HT1080 (cell line): ENCODE results near the gene RETSAT. TPM values are rescaled to one million over a fixed set of nuclear protein-coding genes. Genes with fewer than 3 reads are reported as not detected.
"Not testable (repeated sequence)": the region's sequence is repeated elsewhere in the genome, so short reads cannot be mapped to it uniquely, and the experiment has no call there.

ENCODE experiments used
- DNase-seq: peaks from one replicate; pipeline ENCODE4 v3.0.0-alpha.2; 2015; ENCODE audit warnings: low read depth
- polyA plus RNA-seq, 2 experiments: library from polyadenylated mRNA; depleted of rRNA; stranded (reverse); fragments of >200 nt; gene quantifications; 2 replicates each; pipeline ENCODE4 v1.2.3, GENCODE V29; 2015
- total RNA-seq: library from RNA; depleted of rRNA; stranded (reverse); fragments of >200 nt; shearing (Covaris generic); gene quantifications from 2 replicates; pipeline ENCODE4 v1.2.3, GENCODE V29; 2014; rRNA removed

RETSAT gene
- total RNA-seq: 26.9 and 27.3 TPM in 2 replicates
- polyA plus RNA-seq (2015; cell fraction: cytosol; rRNA removed): 20.8 and 22.7 TPM in 2 replicates
- 57.7 and 60.9 TPM in 2 replicates for polyA plus RNA-seq (2015; cell fraction: nucleus; rRNA removed)

DNA sequence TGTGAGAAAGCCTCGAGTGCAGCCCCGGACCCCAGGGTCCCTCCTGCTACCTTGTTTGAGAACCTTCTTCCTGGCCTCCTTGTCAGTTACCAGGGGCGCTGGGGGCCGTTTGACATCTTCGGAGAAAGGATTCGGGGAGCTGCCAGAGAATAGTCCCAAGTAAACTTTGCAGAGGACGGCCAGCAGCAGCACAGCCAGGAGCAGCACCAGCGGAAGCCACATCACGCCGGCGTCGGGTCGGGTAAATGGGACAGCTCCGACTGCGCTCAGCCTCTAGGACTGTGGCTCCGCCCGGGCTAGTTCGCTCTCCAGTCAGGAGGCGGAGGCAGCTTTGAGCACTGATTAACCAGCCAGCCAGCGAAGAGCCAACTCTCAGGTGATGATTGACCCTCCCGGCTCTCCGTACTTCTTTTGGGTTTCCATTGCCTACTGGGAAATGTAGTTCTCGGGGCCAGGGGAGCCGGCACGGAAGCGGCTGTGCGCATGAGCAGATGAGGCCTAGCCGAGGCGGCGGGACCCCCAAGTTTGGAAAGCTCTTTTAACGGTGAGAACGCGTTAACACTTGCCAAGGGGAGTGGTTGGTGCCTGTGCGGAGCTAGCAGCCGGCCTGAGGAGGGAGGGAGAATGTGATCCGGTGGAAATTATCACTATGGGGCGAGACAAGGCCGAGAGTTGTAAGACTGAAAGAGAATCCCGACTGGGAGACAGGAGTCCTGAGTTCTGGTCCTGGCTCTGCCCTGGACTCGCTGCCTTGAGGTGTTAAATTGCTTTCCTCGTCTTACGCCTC, at the start of gene RETSAT, which contains the start of gene ELMOD3:
Gene RETSAT, minus strand, starts transcription at position 243 of the 787 bp plus-strand sequence. Its CDS starts 21 bp downstream, at position 222.
Gene ELMOD3, plus strand, starts transcription at position 484 of the 787 bp plus-strand sequence. CDS start 2,430 bp downstream, outside the sequence.
- DNase-seq: peak; percentile 98

DNA sequence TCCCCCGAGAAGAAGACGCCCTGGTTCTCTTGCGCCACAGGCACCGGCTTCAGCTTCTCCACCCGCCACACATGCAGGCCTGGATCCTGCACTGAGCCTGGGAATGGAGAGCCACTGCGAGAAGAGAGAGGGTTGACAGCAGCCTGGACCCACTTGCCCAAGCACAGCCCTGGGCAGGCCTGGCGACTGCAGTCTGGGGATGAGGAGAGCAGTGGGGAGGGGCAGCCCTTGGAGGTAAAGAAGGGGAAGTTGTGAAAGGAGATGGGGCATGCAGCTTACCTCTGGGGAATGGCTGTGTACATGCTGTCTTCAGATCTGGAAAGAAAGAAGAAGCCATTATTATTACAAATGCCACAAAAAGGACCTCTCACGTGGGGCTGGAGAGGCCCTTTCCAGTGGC, 47.5 kb upstream of the RETSAT start:
- DNase-seq: no peak

DNA sequence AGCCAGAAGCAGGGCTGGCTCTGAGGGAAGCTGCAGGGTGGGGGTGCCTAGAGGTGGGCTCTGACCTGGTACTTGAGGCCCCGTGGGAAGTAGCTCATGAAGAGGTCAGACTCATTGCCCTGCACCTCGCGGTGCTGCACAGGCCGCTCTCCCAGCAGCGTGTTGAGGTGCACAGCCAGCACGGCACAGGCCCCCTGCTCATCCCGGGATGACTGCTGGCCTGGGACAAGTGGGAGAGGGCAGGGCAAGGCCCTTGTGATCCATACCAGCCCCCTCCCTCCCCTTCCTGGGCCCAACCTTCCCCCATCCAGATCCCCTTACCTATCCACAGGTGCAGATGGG, 47.1 kb upstream of the RETSAT start:
- no peak for DNase-seq

DNA sequence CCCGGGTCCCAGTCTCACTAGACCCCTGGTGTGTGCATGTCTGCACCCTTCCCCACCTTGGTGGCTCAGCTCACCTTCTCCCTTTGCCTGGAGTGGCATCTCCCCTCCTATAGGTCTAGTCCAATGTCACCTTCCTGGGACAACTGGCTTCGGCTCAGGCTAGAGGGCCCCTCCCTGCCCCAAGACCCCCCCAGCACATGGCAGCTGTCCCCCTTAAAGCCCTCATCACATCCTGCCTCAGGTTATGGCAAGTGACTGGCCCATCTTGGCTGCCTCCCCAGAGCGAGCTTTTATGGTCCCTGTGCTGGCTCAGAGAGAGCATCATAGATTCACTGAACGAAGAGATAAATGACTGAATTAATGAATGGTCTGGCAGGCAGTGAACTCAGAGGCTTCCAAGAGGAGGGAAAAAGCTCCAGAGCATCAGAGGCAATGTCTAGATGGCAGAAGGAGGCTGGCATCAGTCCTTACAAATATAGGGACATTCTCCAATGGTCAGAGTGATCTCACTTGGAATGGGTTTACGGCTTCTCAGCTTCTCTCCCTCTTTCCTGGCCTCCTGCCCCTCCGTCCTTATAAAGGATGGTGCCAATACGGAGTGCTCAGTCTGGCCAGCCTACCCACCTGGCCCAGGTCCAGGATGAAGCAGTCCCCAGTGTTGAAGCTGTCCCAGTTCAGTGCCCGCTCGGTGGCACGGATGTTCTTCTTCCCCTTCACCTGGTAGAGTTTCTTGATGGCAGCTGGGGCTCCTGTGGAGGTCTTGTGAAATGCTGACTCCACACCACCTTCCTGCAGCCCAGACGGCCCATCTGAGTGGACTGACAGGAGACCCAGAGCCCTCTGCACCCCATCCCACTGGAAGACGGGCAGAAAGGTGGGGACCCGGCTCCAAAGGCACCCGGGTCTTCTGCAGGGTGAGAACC, 46.5 kb upstream of the RETSAT start:
- no peak for DNase-seq

DNA sequence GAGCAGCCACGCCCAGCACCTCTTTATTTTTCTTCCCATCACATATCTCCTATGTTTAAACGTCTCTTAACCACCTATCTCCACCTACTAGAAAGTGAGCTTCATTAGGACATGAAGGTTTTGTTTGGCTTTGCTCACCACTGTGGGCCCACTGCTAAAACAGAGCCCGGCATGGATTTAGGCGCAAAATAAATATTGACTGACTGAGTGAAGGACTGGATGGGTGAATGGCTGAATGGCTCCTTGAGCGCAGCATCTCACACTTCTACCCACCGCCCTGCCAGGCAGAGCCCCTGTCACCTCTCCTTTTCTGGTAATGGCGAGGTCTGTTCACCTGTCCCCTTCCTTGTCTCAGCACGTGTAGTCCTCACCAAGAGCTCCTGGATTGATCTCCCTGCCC, 45.7 kb upstream of the RETSAT start:
- DNase-seq: no peak

DNA sequence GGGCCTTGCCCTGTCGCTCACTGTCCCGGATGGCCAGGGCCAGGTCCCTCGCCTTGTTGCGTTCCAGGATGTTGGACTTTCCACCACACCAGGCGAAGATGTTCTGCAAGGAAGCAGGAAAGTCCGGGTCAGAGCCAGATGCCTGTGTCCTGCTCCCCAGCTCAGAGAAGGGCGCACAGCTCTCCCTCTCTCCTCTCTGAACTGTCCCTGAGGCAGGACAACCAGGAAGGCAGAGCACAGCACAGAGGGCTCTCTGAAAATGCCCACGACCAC, 44.8 kb upstream of the RETSAT start:
- no peak for DNase-seq

DNA sequence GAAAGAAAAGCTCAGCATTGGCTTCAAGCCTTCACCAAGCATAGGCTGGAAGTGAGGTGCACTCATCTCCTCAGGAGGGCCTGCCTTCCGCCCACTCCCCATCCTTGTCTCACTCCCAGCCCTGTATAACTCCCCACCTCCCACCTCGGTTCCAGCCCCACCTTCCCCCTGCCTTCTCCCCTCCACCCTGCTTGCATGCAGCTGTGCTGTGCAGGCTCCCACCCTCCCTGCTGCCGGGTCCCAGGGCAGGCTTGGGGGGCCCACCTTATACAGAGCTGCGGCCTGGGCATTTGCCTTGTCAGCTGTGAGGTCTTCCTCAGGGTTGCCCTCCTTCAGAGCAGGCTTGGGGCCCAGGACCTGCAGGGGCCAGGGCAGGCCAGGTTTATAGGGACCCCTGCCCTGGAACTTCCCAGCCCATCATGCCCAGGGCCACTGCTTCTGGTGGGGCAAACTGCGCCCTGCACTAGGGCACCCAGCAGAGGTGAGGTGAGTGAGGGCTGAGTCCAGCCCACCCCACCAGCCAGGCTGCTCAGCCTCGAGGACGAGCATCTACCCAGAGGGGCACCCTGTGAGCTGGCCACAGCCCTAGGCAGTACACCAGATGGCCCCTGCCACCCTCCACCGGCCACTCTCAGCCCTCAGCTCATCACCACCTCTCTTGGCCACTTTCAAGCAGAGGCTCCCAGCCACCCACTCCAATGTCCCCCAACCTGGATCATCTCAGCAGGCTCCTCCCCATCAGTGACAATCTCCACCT, 44.3 kb upstream of the RETSAT start:
- DNase-seq: no peak

DNA sequence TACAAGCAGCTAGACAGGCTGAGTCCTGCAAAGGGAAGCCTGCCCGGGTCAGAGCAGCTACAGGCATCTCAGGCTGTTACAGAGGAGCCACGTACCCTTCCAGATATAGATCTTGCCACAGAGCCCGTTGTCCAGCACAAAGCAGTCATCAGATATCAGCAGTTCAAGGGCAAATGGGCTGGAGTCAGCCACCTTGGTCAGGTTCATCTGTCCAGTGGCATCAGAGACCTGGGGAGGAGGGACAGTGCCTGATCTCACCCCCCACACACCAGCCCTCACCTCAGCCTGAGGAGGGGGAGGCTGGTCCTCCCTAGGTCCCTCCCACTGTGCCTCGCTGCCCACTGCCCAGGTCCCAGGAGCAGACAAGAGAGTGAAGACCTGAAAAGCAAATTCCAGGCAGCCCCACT, 43.6 kb upstream of the RETSAT start:
- no peak for DNase-seq

DNA sequence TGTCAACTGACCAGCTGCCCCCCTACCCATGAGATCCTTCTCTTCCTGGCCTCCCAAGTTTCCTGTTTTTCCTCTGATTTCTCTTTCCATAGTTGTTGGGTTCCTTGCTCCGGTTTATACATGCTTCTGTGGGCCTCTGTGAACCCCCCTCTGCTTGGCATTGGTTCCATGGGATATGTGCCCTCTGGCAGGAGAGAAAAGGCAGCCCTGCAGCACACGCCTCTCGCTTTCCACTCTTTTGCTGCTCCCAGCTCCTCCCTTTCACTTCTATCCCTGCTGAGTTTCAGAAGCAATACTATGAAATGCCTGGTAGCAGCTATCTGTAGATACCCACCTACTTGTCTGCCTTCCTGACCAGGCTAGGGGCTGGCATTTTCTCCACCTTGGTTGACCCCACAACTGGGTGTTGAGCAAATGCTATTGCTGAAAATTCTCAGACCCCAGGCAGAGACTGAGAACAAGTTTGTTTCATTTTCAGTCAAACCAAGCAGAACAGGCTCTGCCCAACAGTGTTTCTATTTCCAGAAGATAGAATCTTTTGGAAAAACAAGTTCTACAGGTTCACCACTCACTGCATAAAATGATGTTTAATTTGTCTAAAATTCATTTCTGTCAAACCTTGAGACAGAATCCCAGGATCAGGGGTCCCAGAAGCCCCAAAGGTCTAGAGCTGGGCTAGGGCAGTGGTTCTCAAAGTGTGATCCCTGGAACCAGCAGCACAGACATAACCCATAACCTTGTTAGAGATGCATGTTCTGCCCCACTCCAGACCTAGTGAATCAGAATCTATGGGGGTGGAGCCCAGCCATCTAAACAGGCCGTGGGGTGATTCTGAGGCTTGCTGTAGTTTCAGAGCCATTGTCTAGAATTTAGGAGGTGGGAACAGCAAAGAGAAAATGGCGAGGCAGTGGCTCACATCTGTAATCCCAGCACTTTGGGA, 42.5 kb upstream of the RETSAT start:
- no peak for DNase-seq

DNA sequence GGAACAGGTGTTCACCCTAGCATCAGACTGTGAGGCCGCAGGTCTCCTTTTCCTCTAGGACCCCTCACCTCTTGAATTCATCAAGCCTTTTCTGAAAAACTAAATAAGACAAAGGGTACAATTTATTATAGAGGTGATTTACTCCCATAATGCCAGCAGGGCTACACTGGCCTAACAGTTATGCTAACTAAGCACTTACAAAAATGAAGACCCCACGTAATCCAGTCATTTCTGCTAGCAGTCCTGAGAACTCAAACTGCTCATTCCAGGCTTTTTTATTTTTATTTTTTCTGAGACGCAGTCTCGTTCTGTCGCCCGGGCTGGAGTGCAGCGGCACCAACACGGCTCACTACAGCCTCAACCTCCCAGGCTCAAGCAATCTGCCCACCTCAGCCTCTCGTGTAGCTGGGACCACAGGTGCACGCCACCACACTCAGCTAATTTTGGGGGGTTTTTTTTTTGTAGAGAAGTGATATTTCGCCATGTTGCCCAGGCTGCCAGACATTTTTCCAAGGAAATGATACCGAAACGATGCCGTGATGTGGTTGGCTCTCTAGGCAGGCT, 41.7 kb upstream of the RETSAT start:
- DNase-seq: no peak

DNA sequence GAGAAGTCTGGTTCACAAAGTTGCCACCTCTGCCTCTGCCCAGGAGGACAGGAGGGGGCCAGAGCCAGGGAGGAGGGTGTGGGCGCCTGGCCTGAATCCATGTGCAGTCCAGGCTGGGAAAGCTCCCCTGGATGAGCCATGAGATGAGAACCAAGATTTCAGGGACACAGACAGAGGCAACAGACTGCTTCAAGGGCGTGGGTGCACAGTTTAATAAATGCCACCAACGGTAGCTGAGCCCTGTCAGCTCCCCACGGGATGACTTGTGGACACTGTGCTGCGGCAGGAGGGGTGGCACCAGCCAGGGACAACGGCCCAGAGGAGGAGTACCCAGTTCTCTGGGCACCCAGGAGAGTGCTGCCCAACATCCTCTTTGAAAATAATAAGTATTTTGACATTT, 40.6 kb upstream of the RETSAT start:
- DNase-seq: no peak

DNA sequence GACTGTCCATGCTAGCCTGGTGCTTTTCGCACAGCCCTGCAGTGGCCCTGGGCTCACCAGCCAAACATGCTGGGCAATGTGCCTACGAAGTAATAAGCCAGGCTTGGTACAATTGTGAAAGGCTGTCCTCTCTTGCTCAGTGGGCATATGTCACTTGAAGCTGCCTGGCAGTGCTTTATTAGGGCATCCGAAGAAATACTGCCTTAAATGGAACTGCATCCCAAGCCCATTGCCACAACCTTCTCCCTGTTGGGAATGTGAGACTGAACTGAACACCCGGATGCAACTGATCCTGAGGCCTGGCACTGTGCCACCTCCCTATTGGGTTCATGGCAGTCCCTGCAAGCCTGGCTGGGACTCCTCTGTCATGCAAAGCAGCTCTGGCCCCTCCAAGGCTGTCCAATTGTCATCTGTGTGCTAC, 39.9 kb upstream of the RETSAT start:
- no peak for DNase-seq

DNA sequence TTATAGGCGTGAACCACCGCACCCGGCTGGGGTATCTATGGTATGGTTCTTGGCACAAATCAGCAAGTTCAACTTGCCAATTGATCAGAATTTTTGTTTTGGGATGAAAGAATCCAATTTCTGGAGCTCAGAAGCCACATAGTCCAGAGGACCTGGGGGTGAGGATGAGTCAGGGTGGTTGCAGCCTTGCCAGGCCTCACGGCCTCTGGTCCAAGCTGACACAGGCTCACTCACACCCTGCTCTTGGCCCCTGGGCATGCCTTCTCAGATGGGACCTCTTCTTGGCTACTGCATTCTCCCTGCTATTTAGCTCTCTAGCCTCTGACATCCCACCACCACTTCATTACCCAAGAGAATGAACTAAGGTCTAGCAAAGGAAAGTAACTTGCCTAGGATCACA, 39.5 kb upstream of the RETSAT start:
- no peak for DNase-seq

DNA sequence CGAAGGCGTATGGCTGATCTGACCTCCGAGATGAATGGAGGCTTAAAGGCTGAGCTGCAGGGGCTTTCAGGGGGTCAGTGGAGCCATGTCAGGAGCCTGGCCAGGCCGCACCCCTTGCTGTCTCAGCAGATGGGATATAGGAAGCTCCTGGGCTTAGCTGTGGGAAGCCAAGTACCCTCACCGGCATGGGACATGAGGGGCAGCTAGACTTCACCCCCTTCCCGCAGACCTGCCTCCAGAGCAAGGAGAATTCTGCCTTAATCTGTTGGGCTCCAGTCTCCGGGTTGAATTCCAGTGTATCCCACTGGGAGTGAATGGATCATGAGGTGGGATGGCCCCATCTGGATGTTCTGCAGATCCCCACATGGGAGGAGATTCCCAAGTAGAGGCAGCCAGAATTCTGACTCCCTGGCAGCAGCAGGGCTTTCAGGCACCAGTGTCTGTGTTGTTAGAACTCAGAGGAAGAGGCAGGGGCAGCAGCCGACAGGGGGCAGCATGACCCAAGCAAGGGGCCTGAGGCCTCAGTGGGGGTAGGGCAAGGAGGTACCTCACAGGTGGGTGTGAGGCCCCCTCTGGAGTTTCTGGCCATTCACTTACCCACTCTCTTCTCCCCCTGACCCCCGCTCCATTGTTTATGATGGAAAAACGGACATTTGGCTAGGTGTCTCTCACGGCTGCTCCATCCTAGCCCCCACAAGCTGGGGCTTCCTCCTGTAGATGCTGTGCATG, 36.8 kb upstream of the RETSAT start:
- DNase-seq: peak; percentile 52

DNA sequence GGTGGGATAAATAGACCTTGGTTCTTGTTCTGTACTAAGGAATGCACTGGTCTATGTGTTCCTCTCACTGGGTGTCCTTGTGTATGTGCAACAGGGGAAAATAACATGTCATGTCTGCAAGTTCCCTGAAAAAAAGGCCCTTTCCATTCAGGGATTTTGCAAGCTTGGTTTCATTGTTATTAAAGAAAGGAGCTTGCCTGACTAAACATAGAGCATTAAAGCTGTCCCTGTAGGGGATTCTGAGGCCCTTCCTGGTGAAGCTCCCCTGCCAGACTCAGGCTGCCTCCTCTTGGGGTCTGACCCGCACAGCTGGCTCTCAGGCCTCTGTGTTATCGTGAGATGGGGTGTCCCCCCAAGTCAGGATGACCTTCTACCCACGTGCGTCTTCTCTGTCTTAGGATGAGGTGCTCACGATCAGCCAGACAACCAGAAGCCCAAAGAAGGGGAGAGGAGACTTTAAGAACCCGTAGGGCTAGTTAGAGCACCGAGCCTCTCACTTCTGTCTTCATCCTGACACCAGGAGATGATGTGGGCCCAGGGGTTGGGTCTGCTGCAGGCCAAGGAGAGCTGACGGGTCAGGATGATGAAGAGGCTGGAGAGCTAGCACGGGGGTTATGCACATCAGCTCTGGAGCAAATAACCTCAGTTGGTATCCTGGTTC, 34.7 kb upstream of the RETSAT start:
- DNase-seq: no peak

DNA sequence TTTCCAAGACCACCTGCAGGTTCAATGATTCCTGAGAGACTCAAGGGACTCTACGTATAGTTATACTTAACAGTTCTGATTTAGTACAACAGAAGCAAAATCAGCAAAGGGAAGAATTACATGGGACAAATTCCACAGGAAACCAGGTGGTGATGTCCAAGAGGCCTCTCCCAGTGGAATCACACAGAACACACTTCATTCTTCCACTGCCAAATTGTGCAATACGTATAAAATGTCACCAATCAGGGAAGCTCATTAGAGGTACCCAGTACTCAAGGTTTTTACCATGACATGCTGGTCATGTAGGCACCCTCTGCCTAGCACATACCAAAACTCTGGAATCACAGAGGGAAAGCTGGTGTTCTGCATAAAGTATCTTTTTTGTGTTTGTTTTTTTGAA, 33.4 kb upstream of the RETSAT start:
- DNase-seq: no peak

DNA sequence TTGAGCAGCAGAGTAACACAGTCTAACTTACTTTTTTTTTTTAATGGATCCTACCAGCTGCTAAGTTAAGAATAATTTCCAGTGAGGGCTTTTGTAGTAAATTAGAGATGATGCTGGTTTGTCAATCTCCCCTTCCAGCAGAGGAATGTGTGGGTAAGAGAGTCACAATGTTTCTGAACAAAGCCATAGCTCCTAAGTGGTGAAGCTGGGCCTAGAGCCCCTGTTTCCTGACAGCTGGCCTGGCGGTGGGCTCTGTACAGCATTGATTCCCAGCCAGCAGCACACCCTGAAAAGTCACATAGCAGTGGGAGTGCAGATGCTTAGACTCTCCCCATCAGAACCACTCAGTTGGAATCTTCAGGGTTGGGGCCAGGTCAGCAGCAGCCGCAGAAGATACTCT, 31.4 kb upstream of the RETSAT start:
- no peak for DNase-seq

DNA sequence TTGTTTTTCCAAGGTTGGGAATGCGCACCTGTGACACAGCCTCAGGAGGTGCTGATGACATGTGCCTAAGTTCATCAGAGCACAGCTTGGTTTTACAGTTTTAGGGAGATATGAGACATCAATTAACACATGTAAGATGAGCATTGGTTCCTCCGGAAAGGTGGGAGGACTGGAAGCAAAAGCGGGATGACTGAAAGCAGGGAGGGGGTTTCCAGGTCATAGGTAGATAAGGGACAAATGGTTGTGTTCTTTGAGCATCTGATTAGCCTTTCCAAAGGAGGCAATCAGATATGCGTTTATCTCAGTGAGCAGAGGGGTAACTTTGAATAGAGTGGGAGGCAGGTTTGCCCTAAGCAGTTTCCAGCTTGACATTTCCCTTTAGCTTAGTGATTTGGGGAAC, 29.5 kb upstream of the RETSAT start:
- no peak for DNase-seq

DNA sequence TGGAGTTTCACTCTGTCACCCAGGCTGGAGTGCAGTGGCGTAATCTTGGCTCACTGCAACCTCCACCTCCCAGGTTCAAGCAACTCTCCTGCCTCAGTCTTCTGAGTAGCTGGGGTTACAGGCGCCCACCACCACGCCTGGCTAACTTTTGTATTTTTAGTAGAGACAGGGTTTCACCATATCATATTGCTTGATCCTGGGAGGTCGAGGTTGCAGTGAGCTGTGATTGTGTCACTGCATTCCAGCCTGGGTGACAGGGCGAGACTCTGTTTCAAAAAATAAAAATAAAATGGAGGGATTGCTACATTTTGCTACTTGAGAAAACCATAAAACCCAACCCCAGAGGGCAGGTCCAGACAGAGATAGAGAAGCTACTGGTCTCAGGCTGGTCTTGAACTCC, 28.8 kb upstream of the RETSAT start:
- DNase-seq: not testable (repeated sequence)
